Tibial nerve (tissue), 4 donors: ENCODE data around the gene GRPEL1.

Source experiments
- EP300 ChIP-seq, 2 donors: sonication (generic); formaldehyde crosslinking; IDR thresholded peaks; one replicate each; pipeline ENCODE4 v1.6.1; 2017; ENCODE audit warnings: antibody characterized with exemption in 2 of 2, mild to moderate bottlenecking in 1 of 2
- TF ChIP-seq, protein P1 (sequence below), 5 experiments: fragments of 200-600 bp in 3 of 5; fragments of 450-650 bp in 2 of 5; sonication (generic) in 3 of 5; IDR thresholded peaks; one replicate each; pipeline ENCODE4 v1.5.1; 2016 to 2019; ENCODE audit warnings: antibody characterized with exemption in 5 of 5, mild to moderate bottlenecking in 3 of 5, moderate library complexity in 2 of 5

- TF ChIP-seq, protein P1, sequence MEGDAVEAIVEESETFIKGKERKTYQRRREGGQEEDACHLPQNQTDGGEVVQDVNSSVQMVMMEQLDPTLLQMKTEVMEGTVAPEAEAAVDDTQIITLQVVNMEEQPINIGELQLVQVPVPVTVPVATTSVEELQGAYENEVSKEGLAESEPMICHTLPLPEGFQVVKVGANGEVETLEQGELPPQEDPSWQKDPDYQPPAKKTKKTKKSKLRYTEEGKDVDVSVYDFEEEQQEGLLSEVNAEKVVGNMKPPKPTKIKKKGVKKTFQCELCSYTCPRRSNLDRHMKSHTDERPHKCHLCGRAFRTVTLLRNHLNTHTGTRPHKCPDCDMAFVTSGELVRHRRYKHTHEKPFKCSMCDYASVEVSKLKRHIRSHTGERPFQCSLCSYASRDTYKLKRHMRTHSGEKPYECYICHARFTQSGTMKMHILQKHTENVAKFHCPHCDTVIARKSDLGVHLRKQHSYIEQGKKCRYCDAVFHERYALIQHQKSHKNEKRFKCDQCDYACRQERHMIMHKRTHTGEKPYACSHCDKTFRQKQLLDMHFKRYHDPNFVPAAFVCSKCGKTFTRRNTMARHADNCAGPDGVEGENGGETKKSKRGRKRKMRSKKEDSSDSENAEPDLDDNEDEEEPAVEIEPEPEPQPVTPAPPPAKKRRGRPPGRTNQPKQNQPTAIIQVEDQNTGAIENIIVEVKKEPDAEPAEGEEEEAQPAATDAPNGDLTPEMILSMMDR (IDR thresholded peaks at IDR 0.05) = no peak
- no peak for TF ChIP-seq EP300 (IDR thresholded peaks at IDR 0.05)
These were observed 5.0 kb downstream of the GRPEL1 start for GRCh38 chr4:7062816-7063215.
